K562 (cell line): ENCODE data around the gene DNAAF8. TPM values are rescaled to one million over a fixed set of nuclear protein-coding genes. Genes with fewer than 3 reads are reported as not detected.

Experiments
- ATAC-seq: fragments of 200-7000 bp; cut with Tn5 transposase; 3 replicates; pipeline ENCODE4 v1.9.1; 2020; ENCODE audit warnings: moderate library complexity
- BruUV-seq: library from RNA; stranded (reverse); fragments of 400-500 nt; replicated peaks from 2 replicates; lab custom pipeline; 2021; lab: Mats Ljungman, UMichigan
- CTCF ChIA-PET: fragments of 300-600 bp; formaldehyde crosslinking; extraction: SDS; loops from one replicate; lab custom pipeline; 2021; ENCODE audit warnings: low intra/inter-chr PET ratio; lab: Yijun Ruan, JAX
- POLR2A ChIA-PET: fragments of 300-600, 350-650 bp; sonication (Branson Sonifier 250); formaldehyde crosslinking; extraction: SDS; loops from one replicate; lab custom pipeline; 2021; ENCODE audit warnings: antibody characterized with exemption, inconsistent platforms; lab: Yijun Ruan, JAX
- DNase-seq, 4 experiments: peaks; one replicate each; pipeline versions ENCODE4 v3.0.0 to v3.0.0-alpha.2; 2011 to 2018; ENCODE audit warnings: low spot score in 3 of 4, mixed read lengths in 3 of 4; ENCODE audit errors: extremely low read depth in 1 of 4
- FAIRE-seq: peaks from 2 replicates; lab custom pipeline; 2011; peaks lifted over from hg19 to GRCh38; lab: Jason Lieb, UNC
- H2AFZ ChIP-seq: 2 replicates; pipeline ENCODE4 v1.6.0; 2011; ENCODE audit warnings: low read depth, low read length, control low read depth, inconsistent platforms
- H3K27ac ChIP-seq: fragments of 200-600 bp; 3 replicates; pipeline ENCODE4 v1.8.0; 2011; ENCODE audit warnings: low read depth, mild to moderate bottlenecking, control low read depth, inconsistent platforms, low read length, moderate library complexity, mixed read lengths; ENCODE audit errors: extremely low read depth
- H3K27me3 ChIP-seq, 2 experiments: fragments of 300-600 bp in 1 of 2; 2 replicates in 1 of 2; 3 replicates in 1 of 2; pipeline versions ENCODE4 v1.6.0 to v1.8.0; 2011; ENCODE audit warnings: inconsistent platforms in 2 of 2, low read length in 2 of 2, mild to moderate bottlenecking in 1 of 2, mixed read lengths in 1 of 2, moderate library complexity in 1 of 2; ENCODE audit not compliant: control insufficient read depth in 2 of 2, insufficient read depth in 2 of 2
- H3K36me3 ChIP-seq: fragments of 300-600 bp; 3 replicates; pipeline ENCODE4 v1.8.0; 2011; ENCODE audit warnings: mild to moderate bottlenecking, low read length, inconsistent platforms; ENCODE audit not compliant: control insufficient read depth, insufficient read depth
- H3K4me1 ChIP-seq, 2 experiments: fragments of 200-600 bp in 1 of 2; replicated peaks in 1 of 2; 2 replicates in 1 of 2; 3 replicates in 1 of 2; pipeline versions ENCODE4 v1.5.1 to v1.8.0; 2011; ENCODE audit warnings: inconsistent platforms in 2 of 2, low read length in 2 of 2, mild to moderate bottlenecking in 1 of 2, mixed read lengths in 1 of 2, moderate library complexity in 1 of 2; ENCODE audit not compliant: control insufficient read depth in 2 of 2, insufficient read depth in 2 of 2
- H3K4me2 ChIP-seq: 2 replicates; pipeline ENCODE4 v1.6.1; 2011; ENCODE audit warnings: low read length, control low read depth, inconsistent platforms, mixed read lengths; ENCODE audit not compliant: insufficient read depth
- H3K4me3 ChIP-seq: fragments of 200-600 bp; sonication (generic), shearing (Covaris generic); 2 replicates; pipeline ENCODE4 v1.5.1; 2016; ENCODE audit warnings: control low read depth, inconsistent platforms
- H3K79me2 ChIP-seq: fragments of 200-600 bp; 3 replicates; pipeline ENCODE4 v1.8.0; 2011; ENCODE audit warnings: low read length, inconsistent platforms; ENCODE audit not compliant: control insufficient read depth, insufficient read depth
- H3K9ac ChIP-seq, 2 experiments: 2 replicates each; pipeline versions ENCODE4 v1.6.0 to v1.6.1; 2011; ENCODE audit warnings: low read depth in 2 of 2, low read length in 2 of 2, control low read depth in 1 of 2, inconsistent platforms in 1 of 2, mild to moderate bottlenecking in 1 of 2, mixed read lengths in 1 of 2; ENCODE audit not compliant: insufficient read depth in 1 of 2
- H3K9me1 ChIP-seq: one replicate; pipeline ENCODE4 v1.6.0; 2011; ENCODE audit warnings: inconsistent platforms, mild to moderate bottlenecking, low read length, moderate library complexity; ENCODE audit not compliant: control insufficient read depth, insufficient read depth
- H3K9me3 ChIP-seq: replicated peaks from 2 replicates; pipeline ENCODE4 v1.5.1; 2011; ENCODE audit warnings: low read depth, low read length, inconsistent platforms; ENCODE audit not compliant: control insufficient read depth, insufficient read depth
- H4K20me1 ChIP-seq: replicated peaks from 2 replicates; pipeline ENCODE4 v1.6.1; 2011; ENCODE audit warnings: low read length, inconsistent platforms, mixed read lengths; ENCODE audit not compliant: control insufficient read depth, insufficient read depth
- ADNP ChIP-seq: fragments of 200-800 bp; sonication (Bioruptor generic); IDR thresholded peaks from 2 replicates; pipeline ENCODE4 v1.6.1; 2016; ENCODE audit warnings: missing genetic modification characterization, missing compliant biosample characterization
- BCOR ChIP-seq: fragments of 450-650 bp; IDR thresholded peaks from 2 replicates; pipeline ENCODE4 v1.6.1; 2016
- EP400 ChIP-seq: fragments of 450-650 bp; IDR thresholded peaks from 2 replicates; pipeline ENCODE4 v1.6.1; 2017; ENCODE audit warnings: antibody characterized with exemption, mild to moderate bottlenecking, moderate library complexity
- HDAC2 ChIP-seq: fragments of 450-650 bp; IDR thresholded peaks from 2 replicates; pipeline ENCODE4 v1.6.1; 2016; ENCODE audit warnings: mild to moderate bottlenecking
- KDM1A ChIP-seq, 2 experiments: fragments of 450-650 bp; IDR thresholded peaks; 2 replicates each; pipeline ENCODE4 v1.6.1; 2016; ENCODE audit warnings: mild to moderate bottlenecking in 2 of 2
- KLF1 ChIP-seq: fragments of 450-650 bp; IDR thresholded peaks from 2 replicates; pipeline ENCODE4 v1.6.1; 2016; ENCODE audit warnings: missing genetic modification characterization, missing compliant biosample characterization
- MXI1 ChIP-seq: IDR thresholded peaks from 2 replicates; pipeline ENCODE4 v1.6.1; 2011; ENCODE audit warnings: low read depth, mild to moderate bottlenecking, improper control_type of control experiment, low read length
- PTBP1 ChIP-seq: fragments of 200-400 bp; formaldehyde crosslinking; IDR thresholded peaks from 2 replicates; pipeline ENCODE4 v1.6.1; 2017; ENCODE audit warnings: low read depth, low read length
- RBM25 ChIP-seq: fragments of 200-400 bp; formaldehyde crosslinking; IDR thresholded peaks from 2 replicates; pipeline ENCODE4 v1.6.1; 2018; ENCODE audit warnings: low read length, low read depth, moderate library complexity; ENCODE audit not compliant: severe bottlenecking
- WGBS: fragments of 100-300 bp; shearing (Covaris generic); methylation state at CpG from one replicate; pipeline ENCODE4 v1.1.6; 2016; ENCODE audit warnings: low coverage, mixed read lengths; ENCODE audit not compliant: insufficient coverage; ENCODE audit errors: missing lambda C conversion rate; 5-methylcytosine and 5-hydroxymethylcytosine counted together
- in situ Hi-C: fragments of 300-500 bp; cut with MboI; formaldehyde crosslinking; loops from 4 replicates; pipeline ENCODE4 v1.15.0; 2018; ENCODE audit warnings: inconsistent platforms, mixed read lengths
- intact Hi-C: fragments of 100-400 bp; cut with micrococcal nuclease; formaldehyde crosslinking; loops from 2 replicates; pipeline ENCODE4 v1.14.2; 2022
- polyA plus RNA-seq, 8 experiments: library from polyadenylated mRNA; depleted of rRNA in 4 of 8; stranded (reverse) in 5 of 8; unstranded in 3 of 8; fragments of >200 nt; fragmentation: Nextera tagmentation in 2 of 8; fragmentation: Illumina TruSeq in 1 of 8; extraction: Ambion mirVana in 2 of 8; extraction: Trizol in 1 of 8; gene quantifications; 2 replicates each; pipeline versions ENCODE4 v1.2.1 to v1.2.3, GENCODE V29; 2011 to 2014; ENCODE audit warnings: inconsistent platforms in 1 of 8, missing spikeins in 1 of 8
- total RNA-seq, 7 experiments: library from RNA; depleted of rRNA in 6 of 7; stranded (reverse); fragments of >200 nt in 6 of 7; fragmentation: Illumina TruSeq in 2 of 7; extraction: Trizol in 2 of 7; gene quantifications; 2 replicates each; pipeline versions ENCODE4 v1.2.1 to v1.2.3, GENCODE V29; 2011 to 2021; ENCODE audit warnings: low replicate concordance in 1 of 7
- TF ChIP-seq, protein P1 (sequence below): fragments of 250-450 bp; sonication (Bioruptor Pico); IDR thresholded peaks from 2 replicates; pipeline ENCODE4 v1.8.0; 2022; ENCODE audit warnings: moderate library complexity, mild to moderate bottlenecking, inconsistent platforms

The DNAAF8 gene
- total and polyA plus RNA-seq, 9 of the 15 experiments (the other 6 are each of a cell fraction or from before 2014, with no cell fraction given) = 0.04 to 0.12 (median 0.10) TPM; not detected in 6

DNA sequence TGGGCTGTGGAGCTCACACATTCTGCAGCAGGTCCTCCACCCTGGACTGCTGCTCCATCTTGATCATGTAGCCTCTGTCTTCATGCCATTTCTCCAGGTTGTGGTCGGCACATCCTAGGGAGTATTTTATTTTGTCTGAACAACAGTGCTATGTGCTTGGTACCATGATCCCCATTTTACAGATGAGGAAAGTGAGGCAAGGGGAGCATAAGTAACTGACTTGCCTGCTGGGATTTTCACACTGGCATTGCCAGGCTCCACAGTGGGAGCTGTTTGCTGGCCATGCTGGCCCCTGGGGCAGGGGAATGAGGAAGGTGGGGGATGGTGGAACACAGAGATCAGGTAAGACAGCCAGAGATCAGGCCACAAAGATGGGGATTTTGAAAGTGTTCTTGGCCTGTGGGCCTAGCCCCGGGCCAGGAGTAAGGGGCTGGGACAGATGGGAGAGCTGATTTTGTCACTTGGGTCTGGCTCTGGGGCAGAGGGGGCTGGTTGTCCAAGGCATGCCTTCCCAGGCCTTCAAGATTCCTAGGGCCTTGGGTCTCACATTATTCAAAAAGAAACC, 41.9 kb downstream of the DNAAF8 start:
- DNase-seq = no peak
- no peaks in the 10 kb centered on the region for H3K36me3 ChIP-seq
- no peaks in the 10 kb centered on the region for H3K9me3 ChIP-seq
- in situ Hi-C loops (no loop called here), intact Hi-C loops (no loop called here)
- no peak overlapping the region for H3K27ac ChIP-seq
- ChIA-PET CTCF (no interaction called here), POLR2A (interaction anchor here (0.5 to 1.1 kb wide), 2 partner anchors 29 to 33 kb away, joined by 3 to 4 read pairs; no protein-coding TSS in a partner anchor)
- no peak for FAIRE-seq
- no peaks in the 10 kb centered on the region for H3K9me1 ChIP-seq
- peak overlapping the region in 1 of 2 experiments; percentile 71; a peak in 2 of 4 replicates for H3K9ac ChIP-seq
- 88% methylated on average over 1 of the region's 2 CpGs for WGBS
- peaks cover 3 to 10% of the 10 kb centered on the region in 2 experiments; a peak in 3 of 5 replicates for H3K4me1 ChIP-seq
- H3K27me3 ChIP-seq = no peaks in the 10 kb centered on the region
- no TSS peak for BruUV-seq
- H3K4me2 ChIP-seq = no peak overlapping the region
- ATAC-seq = no peak
- H3K4me3 ChIP-seq = no peak overlapping the region
- no peaks in the 10 kb centered on the region for H4K20me1 ChIP-seq
- no peak overlapping the region for H2AFZ ChIP-seq
- H3K79me2 ChIP-seq = no peaks in the 10 kb centered on the region
- peak in 1 of 2 experiments; percentile 52; a peak in 1 of 4 replicates for TF ChIP-seq KDM1A (IDR thresholded peaks at IDR 0.05)
- TF ChIP-seq PTBP1 = no peak
- no peak for TF ChIP-seq MXI1
- peak; percentile 79 for TF ChIP-seq BCOR
- TF ChIP-seq, protein P1, sequence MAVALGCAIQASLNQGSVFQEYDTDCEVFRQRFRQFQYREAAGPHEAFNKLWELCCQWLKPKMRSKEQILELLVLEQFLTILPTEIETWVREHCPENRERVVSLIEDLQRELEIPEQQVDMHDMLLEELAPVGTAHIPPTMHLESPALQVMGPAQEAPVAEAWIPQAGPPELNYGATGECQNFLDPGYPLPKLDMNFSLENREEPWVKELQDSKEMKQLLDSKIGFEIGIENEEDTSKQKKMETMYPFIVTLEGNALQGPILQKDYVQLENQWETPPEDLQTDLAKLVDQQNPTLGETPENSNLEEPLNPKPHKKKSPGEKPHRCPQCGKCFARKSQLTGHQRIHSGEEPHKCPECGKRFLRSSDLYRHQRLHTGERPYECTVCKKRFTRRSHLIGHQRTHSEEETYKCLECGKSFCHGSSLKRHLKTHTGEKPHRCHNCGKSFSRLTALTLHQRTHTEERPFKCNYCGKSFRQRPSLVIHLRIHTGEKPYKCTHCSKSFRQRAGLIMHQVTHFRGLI (CRISPR knock-in tag) = no peak
- TF ChIP-seq KLF1 (tag) = no peak
- TF ChIP-seq ADNP (tag) = no peak
- no peak for TF ChIP-seq EP400
- peak; percentile 58 for TF ChIP-seq RBM25
- peak; percentile 42; the same call in 1 of the 2 replicates for TF ChIP-seq HDAC2
